Fibroblast of upper back skin (primary cell): Measurements from ENCODE around the gene CEP19.

Experiments
- DNase-seq: peaks from one replicate; pipeline ENCODE4 v3.0.0-alpha.2; 2013

Gene CEP19

DNA sequence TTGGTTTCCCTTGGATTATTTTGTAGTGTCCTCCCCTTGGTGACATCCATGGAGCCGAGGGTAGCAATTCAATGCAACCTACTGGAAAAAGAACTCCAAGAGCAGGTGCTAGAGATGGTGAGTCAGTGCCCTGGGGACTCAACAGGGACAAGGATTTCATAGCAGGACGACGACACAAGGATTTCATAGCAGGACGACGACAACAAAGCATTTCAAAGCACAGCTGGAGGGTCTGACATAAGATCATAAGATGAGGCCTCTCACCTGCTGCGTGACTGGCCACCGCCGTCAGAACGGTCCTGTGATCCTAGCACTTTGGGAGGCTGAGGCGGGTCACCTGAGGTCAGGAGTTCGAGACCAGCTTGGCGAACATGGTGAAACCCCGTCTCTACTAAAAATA lies 50.0 kb downstream of the CEP19 start:
- no peak for DNase-seq

GRCh38 chr3:196661400-196661799 lies 50.6 kb downstream of the CEP19 start:
- no peak for DNase-seq

DNA sequence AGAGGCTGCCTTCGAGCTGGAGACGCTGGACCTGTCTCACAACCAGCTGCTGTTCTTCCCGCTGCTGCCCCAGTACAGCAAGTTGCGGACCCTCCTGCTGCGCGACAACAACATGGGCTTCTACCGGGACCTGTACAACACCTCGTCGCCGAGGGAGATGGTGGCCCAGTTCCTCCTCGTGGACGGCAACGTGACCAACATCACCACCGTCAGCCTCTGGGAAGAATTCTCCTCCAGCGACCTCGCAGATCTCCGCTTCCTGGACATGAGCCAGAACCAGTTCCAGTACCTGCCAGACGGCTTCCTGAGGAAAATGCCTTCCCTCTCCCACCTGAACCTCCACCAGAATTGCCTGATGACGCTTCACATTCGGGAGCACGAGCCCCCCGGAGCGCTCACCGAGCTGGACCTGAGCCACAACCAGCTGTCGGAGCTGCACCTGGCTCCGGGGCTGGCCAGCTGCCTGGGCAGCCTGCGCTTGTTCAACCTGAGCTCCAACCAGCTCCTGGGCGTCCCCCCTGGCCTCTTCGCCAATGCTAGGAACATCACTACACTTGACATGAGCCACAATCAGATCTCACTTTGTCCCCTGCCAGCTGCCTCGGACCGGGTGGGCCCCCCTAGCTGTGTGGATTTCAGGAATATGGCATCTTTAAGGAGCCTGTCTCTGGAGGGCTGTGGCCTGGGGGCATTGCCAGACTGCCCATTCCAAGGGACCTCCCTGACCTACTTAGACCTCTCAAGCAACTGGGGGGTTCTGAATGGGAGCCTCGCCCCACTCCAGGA lies 51.5 kb downstream of the CEP19 start:
- no peak for DNase-seq

DNA sequence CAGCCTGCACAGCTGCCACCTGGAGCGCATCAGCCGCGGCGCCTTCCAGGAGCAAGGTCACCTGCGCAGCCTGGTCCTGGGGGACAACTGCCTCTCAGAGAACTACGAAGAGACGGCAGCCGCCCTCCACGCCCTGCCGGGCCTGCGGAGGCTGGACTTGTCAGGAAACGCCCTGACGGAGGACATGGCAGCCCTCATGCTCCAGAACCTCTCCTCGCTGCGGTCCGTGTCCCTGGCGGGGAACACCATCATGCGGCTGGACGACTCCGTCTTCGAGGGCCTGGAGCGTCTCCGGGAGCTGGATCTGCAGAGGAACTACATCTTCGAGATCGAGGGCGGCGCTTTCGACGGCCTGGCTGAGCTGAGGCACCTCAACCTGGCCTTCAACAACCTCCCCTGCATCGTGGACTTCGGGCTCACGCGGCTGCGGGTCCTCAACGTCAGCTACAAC lies 52.1 kb downstream of the CEP19 start:
- no peak for DNase-seq
